Stimulated activated naive CD4-positive, alpha-beta T cell (primary cell): Measurements from ENCODE around the gene SCN3A.

Experiments
- DNase-seq, 6 experiments: peaks; one replicate each; lab custom pipeline; 2025; lab: John Stamatoyannopoulos, UW

SCN3A gene

DNA sequence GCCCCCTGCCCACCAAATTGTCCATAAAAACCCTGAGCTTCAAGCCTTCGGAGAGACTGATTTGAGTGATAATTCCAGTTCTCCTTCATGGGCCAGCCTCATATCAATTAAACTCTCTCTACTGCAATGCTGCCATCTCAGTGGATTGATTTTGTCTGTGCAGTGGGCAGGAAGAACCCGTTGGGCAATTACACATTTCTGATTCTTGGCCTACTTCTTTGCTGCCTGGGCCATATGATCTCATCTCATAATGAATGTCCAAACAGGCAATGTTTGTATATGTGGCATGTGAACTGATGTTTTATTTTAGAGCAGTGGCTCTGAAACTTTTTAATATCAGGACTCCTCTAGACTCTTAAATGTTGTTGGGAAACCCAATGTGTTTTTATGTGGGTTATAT, 147.3 kb downstream of the SCN3A start:
- no peak for DNase-seq

DNA sequence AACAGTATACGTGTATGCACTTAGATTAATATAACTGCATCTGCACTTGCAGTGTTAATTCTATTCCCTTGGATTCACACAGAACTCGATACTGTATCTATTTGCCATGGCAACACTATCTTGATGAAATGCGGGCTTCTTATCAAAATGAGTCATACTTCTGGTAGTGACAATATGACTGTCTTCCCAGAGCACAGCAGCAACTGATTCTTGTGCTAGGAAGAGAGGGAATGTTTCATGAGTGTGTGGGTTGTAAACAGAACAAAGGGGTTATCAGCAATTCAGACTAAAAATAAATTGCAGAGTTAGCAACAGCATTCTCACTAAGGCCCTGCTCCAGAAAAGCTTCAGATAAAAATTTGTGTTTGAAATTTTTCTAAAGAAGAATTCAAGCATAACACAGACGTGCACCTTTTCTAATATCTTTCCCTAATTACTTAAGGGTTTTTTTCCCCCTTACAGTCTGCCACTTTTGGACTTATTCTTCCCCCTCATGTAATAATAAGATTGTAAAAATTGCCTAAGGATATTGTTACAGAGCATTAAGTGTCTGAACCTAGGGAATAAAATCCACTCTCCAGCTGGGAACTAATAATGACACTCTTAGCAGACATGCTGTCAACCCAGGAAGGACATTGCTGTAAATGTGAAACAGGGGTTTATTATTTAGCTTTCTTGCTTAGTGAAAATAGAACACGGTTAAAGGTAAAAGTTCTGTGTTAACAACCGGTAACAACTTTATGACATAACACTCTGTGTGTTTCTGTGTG, 148.6 kb downstream of the SCN3A start:
- DNase-seq, result no peak

DNA sequence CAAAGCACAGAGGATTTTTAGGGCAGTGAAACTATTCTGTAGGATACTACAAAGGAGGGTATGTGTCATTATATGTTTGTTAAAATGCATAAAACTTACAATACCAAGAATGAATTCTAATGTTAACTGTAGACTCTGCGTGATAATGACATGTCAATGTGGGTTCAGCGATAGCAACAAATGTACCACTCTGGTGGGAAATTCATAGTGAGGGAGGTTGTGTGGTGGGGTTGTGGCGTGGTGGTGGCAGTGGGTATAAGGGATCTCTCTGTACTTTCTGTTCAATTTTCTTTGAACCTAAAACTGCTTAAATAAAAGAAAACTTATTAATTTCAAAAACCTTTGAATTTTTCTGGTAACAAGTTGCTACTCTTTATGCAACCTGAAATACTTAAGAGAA, 149.2 kb downstream of the SCN3A start:
- DNase-seq, result no peak

DNA sequence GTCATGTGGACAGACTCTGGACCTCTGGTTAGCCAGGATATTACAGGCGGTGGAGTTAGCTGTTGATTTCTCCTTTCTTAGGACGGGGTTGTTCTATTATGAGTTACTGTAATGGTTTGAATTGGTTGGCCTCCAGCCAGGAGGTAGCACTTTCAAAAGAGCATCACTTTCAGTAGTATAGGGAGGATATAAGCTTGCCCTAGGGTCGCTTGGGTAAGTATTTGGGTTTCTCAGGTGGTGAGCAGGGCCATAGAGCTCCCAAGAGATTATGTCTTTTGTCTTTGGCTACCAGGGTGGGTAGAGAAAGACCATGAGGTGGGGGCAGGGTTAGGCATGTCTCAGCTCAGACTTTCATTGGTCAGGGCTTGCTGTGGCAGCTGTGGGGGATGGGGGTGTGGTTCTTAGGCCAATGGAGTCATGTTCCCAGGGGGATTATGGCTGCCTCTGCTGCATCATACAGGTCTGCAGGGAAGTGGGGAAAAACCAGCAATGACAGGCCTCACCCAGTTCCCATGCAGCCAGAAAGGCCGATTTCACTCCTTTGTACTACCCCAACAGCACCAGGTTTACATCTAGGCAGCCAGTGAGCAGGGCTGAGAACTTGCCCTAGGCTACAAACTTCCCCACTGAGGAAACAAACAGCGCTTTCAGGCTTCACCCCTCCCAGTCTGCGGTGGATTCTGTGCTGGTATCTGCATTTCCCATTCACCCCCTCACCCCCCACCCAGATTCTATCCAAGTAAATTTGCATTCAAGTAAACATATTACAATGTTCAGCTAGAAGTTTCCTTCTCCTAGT, 159.1 kb downstream of the SCN3A start:
- DNase-seq, result no peak
